ENCODE results near the gene CDC25C. TPM values are rescaled to one million over a fixed set of nuclear protein-coding genes. Genes with fewer than 3 reads are reported as not detected.

CDC25C gene
- total and polyA plus RNA-seq, 9 of the 15 experiments (the other 6 are each of a cell fraction or from before 2014, with no cell fraction given), result 19.1 to 63.7 (median 31.9) TPM

- TF ChIP-seq JUND (IDR thresholded peaks at IDR 0.05; ENCODE audit: borderline replicate concordance, low read depth, low read length) (0 out of 2 replicates have a peak, but pooled peaks have one; percentile 28), JUND (tag; IDR thresholded peaks at IDR 0.05; ENCODE audit: borderline replicate concordance, low read depth, low read length) (no peak), PHB2 (IDR thresholded peaks at IDR 0.05; ENCODE audit: low read depth) (no peak), KLF13 (tag; IDR thresholded peaks at IDR 0.05; ENCODE audit: borderline replicate concordance, low read depth) (no peak), SNRNP70 (optimal IDR thresholded peaks at IDR 0.05; ENCODE audit: low read depth, low read length) (no peak), ZNF184 (CRISPR knock-in tag; IDR thresholded peaks at IDR 0.05) (no peak), EWSR1 (IDR thresholded peaks at IDR 0.05; ENCODE audit: borderline replicate concordance, low read depth, partially characterized antibody) (no peak), MAFF (IDR thresholded peaks at IDR 0.05; ENCODE audit: low read length) (no peak), NEUROD1 (IDR thresholded peaks at IDR 0.05; ENCODE audit: borderline replicate concordance, low read depth, low read length, partially characterized antibody) (peak; percentile 87), BCL6 (CRISPR knock-in tag; IDR thresholded peaks at IDR 0.05) (no peak), ZNF174 (CRISPR knock-in tag; IDR thresholded peaks at IDR 0.05) (no peak), RBM15 (IDR thresholded peaks at IDR 0.05; ENCODE audit: insufficient read depth, low read length) (no peak), CC2D1A (IDR thresholded peaks at IDR 0.05) (peak; percentile 82)
- TF ChIP-seq, protein P1, sequence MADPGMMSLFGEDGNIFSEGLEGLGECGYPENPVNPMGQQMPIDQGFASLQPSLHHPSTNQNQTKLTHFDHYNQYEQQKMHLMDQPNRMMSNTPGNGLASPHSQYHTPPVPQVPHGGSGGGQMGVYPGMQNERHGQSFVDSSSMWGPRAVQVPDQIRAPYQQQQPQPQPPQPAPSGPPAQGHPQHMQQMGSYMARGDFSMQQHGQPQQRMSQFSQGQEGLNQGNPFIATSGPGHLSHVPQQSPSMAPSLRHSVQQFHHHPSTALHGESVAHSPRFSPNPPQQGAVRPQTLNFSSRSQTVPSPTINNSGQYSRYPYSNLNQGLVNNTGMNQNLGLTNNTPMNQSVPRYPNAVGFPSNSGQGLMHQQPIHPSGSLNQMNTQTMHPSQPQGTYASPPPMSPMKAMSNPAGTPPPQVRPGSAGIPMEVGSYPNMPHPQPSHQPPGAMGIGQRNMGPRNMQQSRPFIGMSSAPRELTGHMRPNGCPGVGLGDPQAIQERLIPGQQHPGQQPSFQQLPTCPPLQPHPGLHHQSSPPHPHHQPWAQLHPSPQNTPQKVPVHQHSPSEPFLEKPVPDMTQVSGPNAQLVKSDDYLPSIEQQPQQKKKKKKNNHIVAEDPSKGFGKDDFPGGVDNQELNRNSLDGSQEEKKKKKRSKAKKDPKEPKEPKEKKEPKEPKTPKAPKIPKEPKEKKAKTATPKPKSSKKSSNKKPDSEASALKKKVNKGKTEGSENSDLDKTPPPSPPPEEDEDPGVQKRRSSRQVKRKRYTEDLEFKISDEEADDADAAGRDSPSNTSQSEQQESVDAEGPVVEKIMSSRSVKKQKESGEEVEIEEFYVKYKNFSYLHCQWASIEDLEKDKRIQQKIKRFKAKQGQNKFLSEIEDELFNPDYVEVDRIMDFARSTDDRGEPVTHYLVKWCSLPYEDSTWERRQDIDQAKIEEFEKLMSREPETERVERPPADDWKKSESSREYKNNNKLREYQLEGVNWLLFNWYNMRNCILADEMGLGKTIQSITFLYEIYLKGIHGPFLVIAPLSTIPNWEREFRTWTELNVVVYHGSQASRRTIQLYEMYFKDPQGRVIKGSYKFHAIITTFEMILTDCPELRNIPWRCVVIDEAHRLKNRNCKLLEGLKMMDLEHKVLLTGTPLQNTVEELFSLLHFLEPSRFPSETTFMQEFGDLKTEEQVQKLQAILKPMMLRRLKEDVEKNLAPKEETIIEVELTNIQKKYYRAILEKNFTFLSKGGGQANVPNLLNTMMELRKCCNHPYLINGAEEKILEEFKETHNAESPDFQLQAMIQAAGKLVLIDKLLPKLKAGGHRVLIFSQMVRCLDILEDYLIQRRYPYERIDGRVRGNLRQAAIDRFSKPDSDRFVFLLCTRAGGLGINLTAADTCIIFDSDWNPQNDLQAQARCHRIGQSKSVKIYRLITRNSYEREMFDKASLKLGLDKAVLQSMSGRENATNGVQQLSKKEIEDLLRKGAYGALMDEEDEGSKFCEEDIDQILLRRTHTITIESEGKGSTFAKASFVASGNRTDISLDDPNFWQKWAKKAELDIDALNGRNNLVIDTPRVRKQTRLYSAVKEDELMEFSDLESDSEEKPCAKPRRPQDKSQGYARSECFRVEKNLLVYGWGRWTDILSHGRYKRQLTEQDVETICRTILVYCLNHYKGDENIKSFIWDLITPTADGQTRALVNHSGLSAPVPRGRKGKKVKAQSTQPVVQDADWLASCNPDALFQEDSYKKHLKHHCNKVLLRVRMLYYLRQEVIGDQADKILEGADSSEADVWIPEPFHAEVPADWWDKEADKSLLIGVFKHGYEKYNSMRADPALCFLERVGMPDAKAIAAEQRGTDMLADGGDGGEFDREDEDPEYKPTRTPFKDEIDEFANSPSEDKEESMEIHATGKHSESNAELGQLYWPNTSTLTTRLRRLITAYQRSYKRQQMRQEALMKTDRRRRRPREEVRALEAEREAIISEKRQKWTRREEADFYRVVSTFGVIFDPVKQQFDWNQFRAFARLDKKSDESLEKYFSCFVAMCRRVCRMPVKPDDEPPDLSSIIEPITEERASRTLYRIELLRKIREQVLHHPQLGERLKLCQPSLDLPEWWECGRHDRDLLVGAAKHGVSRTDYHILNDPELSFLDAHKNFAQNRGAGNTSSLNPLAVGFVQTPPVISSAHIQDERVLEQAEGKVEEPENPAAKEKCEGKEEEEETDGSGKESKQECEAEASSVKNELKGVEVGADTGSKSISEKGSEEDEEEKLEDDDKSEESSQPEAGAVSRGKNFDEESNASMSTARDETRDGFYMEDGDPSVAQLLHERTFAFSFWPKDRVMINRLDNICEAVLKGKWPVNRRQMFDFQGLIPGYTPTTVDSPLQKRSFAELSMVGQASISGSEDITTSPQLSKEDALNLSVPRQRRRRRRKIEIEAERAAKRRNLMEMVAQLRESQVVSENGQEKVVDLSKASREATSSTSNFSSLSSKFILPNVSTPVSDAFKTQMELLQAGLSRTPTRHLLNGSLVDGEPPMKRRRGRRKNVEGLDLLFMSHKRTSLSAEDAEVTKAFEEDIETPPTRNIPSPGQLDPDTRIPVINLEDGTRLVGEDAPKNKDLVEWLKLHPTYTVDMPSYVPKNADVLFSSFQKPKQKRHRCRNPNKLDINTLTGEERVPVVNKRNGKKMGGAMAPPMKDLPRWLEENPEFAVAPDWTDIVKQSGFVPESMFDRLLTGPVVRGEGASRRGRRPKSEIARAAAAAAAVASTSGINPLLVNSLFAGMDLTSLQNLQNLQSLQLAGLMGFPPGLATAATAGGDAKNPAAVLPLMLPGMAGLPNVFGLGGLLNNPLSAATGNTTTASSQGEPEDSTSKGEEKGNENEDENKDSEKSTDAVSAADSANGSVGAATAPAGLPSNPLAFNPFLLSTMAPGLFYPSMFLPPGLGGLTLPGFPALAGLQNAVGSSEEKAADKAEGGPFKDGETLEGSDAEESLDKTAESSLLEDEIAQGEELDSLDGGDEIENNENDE (IDR thresholded peaks at IDR 0.05; ENCODE audit: low read depth, low read length), result no peak
- TF ChIP-seq, protein P2, sequence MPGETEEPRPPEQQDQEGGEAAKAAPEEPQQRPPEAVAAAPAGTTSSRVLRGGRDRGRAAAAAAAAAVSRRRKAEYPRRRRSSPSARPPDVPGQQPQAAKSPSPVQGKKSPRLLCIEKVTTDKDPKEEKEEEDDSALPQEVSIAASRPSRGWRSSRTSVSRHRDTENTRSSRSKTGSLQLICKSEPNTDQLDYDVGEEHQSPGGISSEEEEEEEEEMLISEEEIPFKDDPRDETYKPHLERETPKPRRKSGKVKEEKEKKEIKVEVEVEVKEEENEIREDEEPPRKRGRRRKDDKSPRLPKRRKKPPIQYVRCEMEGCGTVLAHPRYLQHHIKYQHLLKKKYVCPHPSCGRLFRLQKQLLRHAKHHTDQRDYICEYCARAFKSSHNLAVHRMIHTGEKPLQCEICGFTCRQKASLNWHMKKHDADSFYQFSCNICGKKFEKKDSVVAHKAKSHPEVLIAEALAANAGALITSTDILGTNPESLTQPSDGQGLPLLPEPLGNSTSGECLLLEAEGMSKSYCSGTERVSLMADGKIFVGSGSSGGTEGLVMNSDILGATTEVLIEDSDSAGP (CRISPR knock-in tag; IDR thresholded peaks at IDR 0.05), result no peak
Measured at GRCh38 chr5:138331449-138332368, at the start of gene CDC25C (continued).

All from K562 (cell line).